T-cell (primary cell): ENCODE results near the gene CBY1. TPM values are rescaled to one million over a fixed set of nuclear protein-coding genes. Genes with fewer than 3 reads are reported as not detected.

Experiments
- ATAC-seq, 4 experiments: fragments of 200-7000 bp in 3 of 4; fragments of 150-1000 bp in 1 of 4; cut with Tn5 transposase; replicated peaks in 1 of 4; 1 replicate in 3 of 4; 2 replicates in 1 of 4; pipeline ENCODE4 v1.10.0; 2021; ENCODE audit warnings: moderate library complexity in 3 of 4, mild to moderate bottlenecking in 2 of 4, moderate number of reproducible peaks in 1 of 4
- CTCF ChIA-PET, 2 donors: fragments of 300-600 bp; sonication (Branson Sonifier 250); formaldehyde crosslinking; loops; one replicate each; lab custom pipeline; 2022; ENCODE audit warnings: antibody characterized with exemption in 2 of 2; lab: Charles Lee
- POLR2A ChIA-PET, 2 donors: fragments of 300-600 bp; sonication (Branson Sonifier 250); formaldehyde crosslinking; loops; one replicate each; lab custom pipeline; 2022; ENCODE audit warnings: antibody characterized with exemption in 2 of 2; lab: Charles Lee
- DNase-seq, 35 experiments: peaks; one replicate each; pipeline versions ENCODE4 v3.0.0 to v3.0.0-alpha.2; 2013 to 2023
- H3K27ac ChIP-seq: one replicate; pipeline ENCODE4 v1.5.1; 2013; ENCODE audit warnings: low read length
- H3K27me3 ChIP-seq, 2 experiments: replicated peaks in 1 of 2; 1 replicate in 1 of 2; 2 replicates in 1 of 2; pipeline versions ENCODE4 v1.6.1 to v1.7.0; 2013; ENCODE audit warnings: low read length in 1 of 2, mixed read lengths in 1 of 2; ENCODE audit not compliant: control insufficient read depth in 2 of 2, insufficient read depth in 2 of 2; ENCODE audit errors: extremely low read depth in 1 of 2
- H3K36me3 ChIP-seq, 2 donors: 1 replicate in 1 of 2; 2 replicates in 1 of 2; pipeline versions ENCODE4 v1.6.1 to v1.7.0; 2013; ENCODE audit warnings: low read length in 1 of 2; ENCODE audit not compliant: control insufficient read depth in 2 of 2, insufficient read depth in 1 of 2; ENCODE audit errors: extremely low read depth in 1 of 2
- H3K4me1 ChIP-seq, 2 experiments: 1 replicate in 1 of 2; 2 replicates in 1 of 2; pipeline versions ENCODE4 v1.6.1 to v1.7.0; 2013; ENCODE audit warnings: low read length in 2 of 2, mixed read lengths in 1 of 2; ENCODE audit not compliant: insufficient read depth in 2 of 2, control insufficient read depth in 1 of 2; ENCODE audit errors: extremely low read depth in 1 of 2
- H3K4me3 ChIP-seq, 2 donors: 1 replicate in 1 of 2; 2 replicates in 1 of 2; pipeline versions ENCODE4 v1.5.1 to v1.7.0; 2013; ENCODE audit warnings: mild to moderate bottlenecking in 2 of 2, low read length in 1 of 2, moderate library complexity in 1 of 2; ENCODE audit not compliant: control insufficient read depth in 1 of 2; ENCODE audit errors: extremely low read depth in 1 of 2
- H3K9me3 ChIP-seq: 2 replicates; pipeline ENCODE4 v1.7.0; 2013
- H3K27ac Mint-ChIP-seq, 2 donors: one replicate each; pipeline ENCODE4 v1.8.0; 2020 to 2021; ENCODE audit warnings: mild to moderate bottlenecking in 2 of 2, mixed read lengths in 2 of 2
- H3K27me3 Mint-ChIP-seq, 2 donors: one replicate each; pipeline ENCODE4 v1.8.0; 2021 to 2022; ENCODE audit warnings: mixed read lengths in 2 of 2
- H3K36me3 Mint-ChIP-seq: one replicate; pipeline ENCODE4 v1.8.0; 2021; ENCODE audit warnings: mixed read lengths
- H3K4me1 Mint-ChIP-seq, 3 donors: one replicate each; pipeline ENCODE4 v1.8.0; 2020 to 2022; ENCODE audit warnings: mixed read lengths in 3 of 3, mild to moderate bottlenecking in 1 of 3
- H3K4me3 Mint-ChIP-seq, 3 donors: one replicate each; pipeline ENCODE4 v1.8.0; 2020 to 2022; ENCODE audit warnings: mild to moderate bottlenecking in 3 of 3, mixed read lengths in 3 of 3, moderate library complexity in 3 of 3
- H3K9me3 Mint-ChIP-seq, 3 donors: one replicate each; pipeline ENCODE4 v1.8.0; 2020 to 2022; ENCODE audit warnings: mixed read lengths in 3 of 3
- WGBS: methylation state at CpG from one replicate; pipeline ENCODE4 v1.1.5; 2013; ENCODE audit warnings: missing lambda C conversion rate; ENCODE audit not compliant: insufficient coverage; 5-methylcytosine and 5-hydroxymethylcytosine counted together
- total RNA-seq, 35 experiments: library from RNA in 6 of 35; stranded (reverse) in 6 of 35; fragments of 120-200 nt in 1 of 35; gene quantifications; one replicate each; pipeline versions ENCODE4 v1.2.1 to v1.2.4 and lab custom pipeline; 2013 to 2026

The CBY1 gene
- total RNA-seq, 5 donors from 2014 or later (not counting 1 experiment from before 2014, with no cell fraction given): 10.3 to 32.0 (median 27.8) TPM

GRCh38 chr22:38655519-38656255 lies 751 bp upstream of the CBY1 start:
- DNase-seq: peak in 3 of 35 experiments; percentile 2 to 25 (median 3)
- Histone ChIP-seq H3K9me3 (no peaks in the 10 kb centered on the region), H3K27ac (peak overlapping the region; percentile 93), H3K4me3 (peak overlapping the region; percentile 93 to 94), H3K4me1 (peaks cover 0 to 14% of the 10 kb centered on the region in 2 experiments), H3K27me3 (no peaks in the 10 kb centered on the region), H3K36me3 (no peaks in the 10 kb centered on the region)
- no peaks in the 10 kb centered on the region for H3K36me3 Mint-ChIP-seq
- peak overlapping the region; percentile 92 to 94 (median 92) for H3K4me3 Mint-ChIP-seq
- no peaks in the 10 kb centered on the region for H3K9me3 Mint-ChIP-seq
- ChIA-PET CTCF (interaction anchor here in 1 of 2 donors (0.8 kb wide), 1 partner anchor 388 kb away, joined by 3 read pairs; no protein-coding TSS in a partner anchor), POLR2A (no interaction called here)
- no peaks in the 10 kb centered on the region for H3K27me3 Mint-ChIP-seq
- H3K27ac Mint-ChIP-seq: peak overlapping the region; percentile 97 to 98
- 14% methylated on average over 15 of the region's 22 CpGs for WGBS
- no peak for ATAC-seq
- peaks cover 12 to 22% (median 14%) of the 10 kb centered on the region in 3 donors for H3K4me1 Mint-ChIP-seq

DNA sequence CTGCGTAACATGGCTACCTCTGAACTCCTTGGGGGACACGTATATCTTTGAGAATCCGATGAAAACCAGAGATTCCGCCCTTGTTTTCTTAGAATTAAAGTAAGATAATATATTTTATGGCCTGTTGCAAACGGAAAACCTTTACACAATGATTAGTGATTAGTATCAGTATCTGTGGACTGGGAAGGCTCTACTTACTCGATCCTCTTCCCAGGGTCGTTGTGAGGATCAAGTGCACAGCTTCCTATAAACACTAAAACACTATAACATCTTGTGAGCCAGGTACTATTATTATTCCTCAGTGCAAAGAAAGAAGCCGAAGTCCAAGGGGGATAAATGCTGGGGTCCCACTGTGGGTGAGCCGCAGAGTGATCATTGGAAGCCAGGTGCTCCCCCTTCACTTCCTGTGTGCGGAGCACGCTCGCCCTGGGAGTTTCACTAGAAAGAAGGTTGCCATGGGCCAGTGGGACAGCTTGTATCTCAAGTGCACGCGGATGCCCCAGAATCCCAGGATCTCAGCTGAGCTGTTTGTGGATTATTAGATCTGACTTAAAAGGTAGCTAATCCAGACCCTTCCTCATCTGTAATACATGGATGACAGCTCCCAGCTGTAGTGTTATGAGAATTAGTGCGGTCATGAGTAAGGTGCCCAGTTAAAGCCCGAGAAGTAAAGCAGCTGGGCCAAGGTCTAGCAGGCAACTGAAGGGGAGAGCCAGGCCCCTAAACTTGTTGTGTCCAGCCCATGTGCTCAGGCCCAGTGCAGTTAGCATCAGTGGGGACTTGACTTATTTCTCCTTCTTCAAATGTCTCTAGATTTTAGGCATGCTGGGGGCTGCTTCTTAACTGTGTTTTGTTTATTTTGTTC lies 839 bp downstream of the CBY1 start:
- DNase-seq: peak in 16 of 35 experiments; percentile 4 to 59 (median 14)
- Mint-ChIP-seq H3K4me1 (peaks cover 10 to 22% (median 16%) of the 10 kb centered on the region in 3 donors), H3K36me3 (no peaks in the 10 kb centered on the region), H3K4me3 (peak overlapping the region; percentile 92 to 94 (median 92)), H3K9me3 (no peaks in the 10 kb centered on the region), H3K27me3 (no peaks in the 10 kb centered on the region), H3K27ac (peak overlapping the region; percentile 97 to 98)
- POLR2A ChIA-PET: interaction anchor here (0.5 to 0.6 kb wide), 2 partner anchors 24 to 51 kb away, joined by 3 read pairs; partner anchors contain the start of gene TOMM22 (in 1 of the 2)
- peak overlapping the region; percentile 93 to 94 for H3K4me3 ChIP-seq
- WGBS: 13% methylated on average over 4 of the region's 16 CpGs
- peak; percentile 20 to 31 (median 26) for ATAC-seq
- peak overlapping the region; percentile 93 for H3K27ac ChIP-seq
- H3K4me1 ChIP-seq: peaks cover 0 to 14% of the 10 kb centered on the region in 2 experiments
- H3K9me3 ChIP-seq: no peaks in the 10 kb centered on the region
- no peaks in the 10 kb centered on the region for H3K27me3 ChIP-seq
- peaks cover 0 to 4% of the 10 kb centered on the region in 2 donors for H3K36me3 ChIP-seq
- CTCF ChIA-PET: interaction anchor here in 1 of 2 donors (1.0 kb wide), 1 partner anchor 25 kb away, joined by 3 read pairs; the partner anchor contains the start of gene TOMM22

DNA sequence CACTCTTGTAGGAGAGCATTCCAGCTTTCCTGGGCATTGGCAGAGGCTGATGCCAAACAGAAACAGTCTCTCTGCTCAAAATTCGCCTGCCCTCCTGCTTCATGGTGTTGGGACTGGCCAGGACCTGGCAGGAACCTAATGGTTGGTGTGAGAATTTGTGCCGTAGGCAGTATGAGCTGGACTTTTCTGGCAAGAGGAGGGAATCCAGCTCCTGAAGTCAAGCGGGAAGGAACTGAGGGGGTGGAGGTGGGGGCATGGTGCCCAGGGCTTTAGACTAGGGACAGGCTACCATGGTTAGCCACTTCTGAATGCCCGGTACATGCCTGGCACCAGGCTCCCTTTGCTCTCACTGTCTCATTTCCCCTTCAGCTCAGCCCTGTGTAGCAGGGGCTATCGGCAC lies 18.4 kb downstream of the CBY1 start:
- H3K27ac ChIP-seq: no peak overlapping the region
- H3K36me3 Mint-ChIP-seq: peaks cover 19% of the 10 kb centered on the region
- no peak for ATAC-seq
- CTCF ChIA-PET: no interaction called here
- H3K27me3 Mint-ChIP-seq: no peaks in the 10 kb centered on the region
- no peak overlapping the region for H3K4me3 ChIP-seq
- H3K4me1 ChIP-seq: no peaks in the 10 kb centered on the region
- POLR2A ChIA-PET: no interaction called here
- peaks cover 4 to 13% of the 10 kb centered on the region in 2 donors for H3K36me3 ChIP-seq
- H3K4me3 Mint-ChIP-seq: no peak overlapping the region
- H3K9me3 Mint-ChIP-seq: no peaks in the 10 kb centered on the region
- no peaks in the 10 kb centered on the region for H3K4me1 Mint-ChIP-seq
- 90% methylated on average over 5 of the region's 5 CpGs for WGBS
- DNase-seq: no peak
- H3K9me3 ChIP-seq: no peaks in the 10 kb centered on the region
- H3K27me3 ChIP-seq: peaks cover 0 to 4% of the 10 kb centered on the region in 2 experiments
- no peak overlapping the region for H3K27ac Mint-ChIP-seq

DNA sequence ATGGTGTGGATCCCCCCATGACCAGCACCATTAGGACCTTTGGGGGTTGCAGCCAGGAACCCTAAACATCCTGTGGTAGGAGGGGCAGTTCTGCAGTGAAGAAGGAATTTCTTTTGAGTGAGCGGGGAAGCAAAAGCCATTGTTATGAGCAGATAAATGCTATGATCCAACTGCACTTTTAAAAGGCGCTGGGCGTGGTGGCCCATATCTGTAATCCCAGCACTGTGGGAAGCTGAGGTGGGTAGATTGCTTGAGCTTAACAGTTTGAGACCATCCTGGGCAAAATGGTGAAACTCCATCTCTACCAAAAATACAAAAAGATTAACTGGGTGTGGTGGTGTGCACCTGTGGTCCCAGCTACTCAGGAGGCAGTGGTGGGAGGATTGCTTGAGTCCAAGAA lies 19.4 kb downstream of the CBY1 start:
- H3K27me3 ChIP-seq: peaks cover 0 to 4% of the 10 kb centered on the region in 2 experiments
- DNase-seq: no peak
- Mint-ChIP-seq H3K4me1 (no peaks in the 10 kb centered on the region), H3K27ac (no peak overlapping the region), H3K36me3 (peaks cover 15% of the 10 kb centered on the region), H3K9me3 (no peaks in the 10 kb centered on the region), H3K4me3 (no peak overlapping the region), H3K27me3 (no peaks in the 10 kb centered on the region)
- peaks cover 4 to 12% of the 10 kb centered on the region in 2 donors for H3K36me3 ChIP-seq
- H3K4me3 ChIP-seq: no peak overlapping the region
- no peaks in the 10 kb centered on the region for H3K9me3 ChIP-seq
- no peak overlapping the region for H3K27ac ChIP-seq
- no peaks in the 10 kb centered on the region for H3K4me1 ChIP-seq
- 88% methylated on average over 1 of the region's 3 CpGs for WGBS
- POLR2A ChIA-PET: no interaction called here
- ATAC-seq: no peak
- CTCF ChIA-PET: no interaction called here

DNA sequence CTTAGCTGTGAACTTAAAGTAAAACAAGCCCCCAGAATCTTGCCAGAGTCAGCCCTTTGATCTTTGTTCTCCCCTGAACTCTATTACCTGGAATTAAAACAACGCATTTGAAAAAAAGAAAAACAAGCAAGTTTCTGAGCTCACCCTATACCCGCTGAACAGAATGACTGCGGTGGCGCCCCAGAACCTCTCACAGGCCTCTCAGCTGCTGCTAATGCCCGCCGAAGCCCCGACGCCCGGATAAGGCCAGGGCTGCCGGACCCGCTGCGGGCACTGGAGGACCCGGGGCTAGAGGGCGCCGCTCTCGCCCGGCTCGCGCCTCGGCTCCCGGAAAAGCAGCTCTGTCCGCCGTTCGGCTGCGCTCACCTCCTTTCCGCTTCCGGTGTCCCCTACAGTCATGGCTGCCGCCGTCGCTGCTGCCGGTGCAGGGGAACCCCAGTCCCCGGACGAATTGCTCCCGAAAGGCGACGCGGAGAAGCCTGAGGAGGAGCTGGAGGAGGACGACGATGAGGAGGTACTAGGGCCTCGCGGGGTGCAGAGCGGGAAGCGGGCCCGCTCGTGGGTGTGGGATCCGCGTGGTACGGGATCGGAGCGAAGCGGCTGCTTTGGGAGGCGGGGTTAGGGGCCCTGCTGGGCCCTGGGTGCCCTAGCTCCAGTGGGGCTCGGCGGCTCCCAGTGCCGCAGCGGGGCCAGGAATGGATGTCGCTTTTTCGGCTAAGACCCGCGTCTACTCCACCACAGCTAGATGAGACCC lies 25.3 kb downstream of the CBY1 start, which contains the start of gene TOMM22:
Gene TOMM22, plus strand, starts transcription at position 376 of the 754 bp plus-strand sequence. Its CDS starts 22 bp downstream, at position 398.
- Histone ChIP-seq H3K4me1 (peaks cover 5 to 17% of the 10 kb centered on the region in 2 experiments), H3K27ac (peak within 1 kb of the TSS; percentile 86), H3K9me3 (no peaks in the 10 kb centered on the region), H3K27me3 (peaks cover 0 to 4% of the 10 kb centered on the region in 2 experiments), H3K36me3 (peaks cover 7 to 35% of the 10 kb centered on the region in 2 donors), H3K4me3 (peak within 1 kb of the TSS; percentile 96)
- WGBS: under 1% methylated on average over 55 of the region's 60 CpGs
- Mint-ChIP-seq H3K9me3 (no peaks in the 10 kb centered on the region), H3K4me3 (peak within 1 kb of the TSS; percentile 95 to 97 (median 96)), H3K36me3 (peaks cover 18% of the 10 kb centered on the region), H3K4me1 (peaks cover 19 to 24% (median 23%) of the 10 kb centered on the region in 3 donors), H3K27ac (peak within 1 kb of the TSS; percentile 94), H3K27me3 (no peaks in the 10 kb centered on the region)
- ChIA-PET POLR2A (interaction anchor here (0.6 to 1.9 kb wide), 9 partner anchors 17 to 776 kb away, joined by 3 to 20 read pairs (median 5); partner anchors contain the start of genes GTPBP1 (in 1 of the 2) and MICALL1 (in 1 of the 2)), CTCF (interaction anchor here (0.7 to 2.1 kb wide), 9 partner anchors 16 to 629 kb away, joined by 3 to 25 read pairs (median 4); partner anchors contain the start of gene GTPBP1 (in 1 of the 2))
- ATAC-seq (peak; percentile 94 to 98 (median 97)), DNase-seq (peak; percentile 54 to 90 (median 77))
